HG02970 (cell line): ENCODE data around the gene PLA2G5.
"Not testable (repeated sequence)": the region's sequence is repeated elsewhere in the genome, so short reads cannot be mapped to it uniquely, and the experiment has no call there.

ENCODE experiments used
- ATAC-seq: cut with Tn5 transposase; IDR thresholded peaks from one replicate; pipeline ENCODE4 v1.9.1; 2021; ENCODE audit warnings: mild to moderate bottlenecking, moderate library complexity, moderate number of reproducible peaks; ENCODE audit not compliant: unreplicated experiment, low FRiP score

PLA2G5 gene

GRCh38 chr1:20114021-20114648 lies 44.1 kb downstream of the PLA2G5 start:
- ATAC-seq, result no peak

GRCh38 chr1:20115479-20115878 lies 45.5 kb downstream of the PLA2G5 start:
- no peak for ATAC-seq

GRCh38 chr1:20115916-20116315 lies 45.9 kb downstream of the PLA2G5 start:
- no peak for ATAC-seq

- ATAC-seq, result no peak
These were observed 47.2 kb downstream of the PLA2G5 start for GRCh38 chr1:20117236-20117635.

GRCh38 chr1:20119347-20119746 lies 49.4 kb downstream of the PLA2G5 start, which contains the start of gene PLA2G2D:
Gene PLA2G2D, minus strand, starts transcription at chr1:20119536. Its CDS starts 38 bp downstream, at chr1:20119498.
- ATAC-seq, result no peak

- ATAC-seq, result no peak
These were observed 50.8 kb downstream of the PLA2G5 start for GRCh38 chr1:20120796-20121195.

- no peak for ATAC-seq
These were observed 53.9 kb downstream of the PLA2G5 start for GRCh38 chr1:20123722-20124455.

- ATAC-seq, result no peak
These were observed 54.6 kb downstream of the PLA2G5 start for GRCh38 chr1:20124456-20125057.

GRCh38 chr1:20125100-20125499 lies 55.1 kb downstream of the PLA2G5 start:
- no peak for ATAC-seq

- no peak for ATAC-seq
These were observed 56.2 kb downstream of the PLA2G5 start for GRCh38 chr1:20126041-20126805.

GRCh38 chr1:20126806-20127440 lies 56.9 kb downstream of the PLA2G5 start:
- no peak for ATAC-seq

- not testable (repeated sequence) for ATAC-seq
These were observed 60.5 kb downstream of the PLA2G5 start for GRCh38 chr1:20130518-20130917.

GRCh38 chr1:20134995-20135394 lies 65.0 kb downstream of the PLA2G5 start:
- no peak for ATAC-seq

GRCh38 chr1:20136249-20136648 lies 66.3 kb downstream of the PLA2G5 start:
- no peak for ATAC-seq

- no peak for ATAC-seq
These were observed 67.1 kb downstream of the PLA2G5 start for GRCh38 chr1:20137055-20137454.

GRCh38 chr1:20137604-20138003 lies 67.6 kb downstream of the PLA2G5 start:
- ATAC-seq, result no peak

- ATAC-seq, result no peak
These were observed 68.4 kb downstream of the PLA2G5 start for GRCh38 chr1:20138346-20138745.

GRCh38 chr1:20138961-20139550 lies 69.1 kb downstream of the PLA2G5 start, which contains the start of gene PLA2G2F:
Gene PLA2G2F, plus strand, starts transcription at chr1:20139323. Its CDS starts 105 bp downstream, at chr1:20139428.
- ATAC-seq, result no peak

GRCh38 chr1:20139776-20140612 lies 70.0 kb downstream of the PLA2G5 start:
- no peak for ATAC-seq
